HCT116 (cell line): ENCODE measurements around the gene BEND6. TPM values are rescaled to one million over a fixed set of nuclear protein-coding genes. Genes with fewer than 3 reads are reported as not detected.

Experiments used
- ATAC-seq: fragments of 200-7000 bp; cut with Tn5 transposase; 2 replicates; pipeline ENCODE4 v1.9.1; 2020; ENCODE audit warnings: mild to moderate bottlenecking, moderate library complexity
- BruUV-seq: library from RNA; stranded (reverse); fragments of 400-500 nt; replicated peaks from 2 replicates; lab custom pipeline; 2021; lab: Mats Ljungman, UMichigan
- CTCF ChIA-PET: fragments of 300-600 bp; sonication (Branson Sonifier 250); formaldehyde crosslinking; loops from one replicate; lab custom pipeline; 2021; ENCODE audit warnings: antibody characterized with exemption; lab: Charles Lee
- POLR2A ChIA-PET: fragments of 300-600, 350-600 bp; sonication (Branson Sonifier 250); formaldehyde crosslinking; loops from one replicate; lab custom pipeline; 2021; ENCODE audit warnings: antibody characterized with exemption; lab: Charles Lee
- RAD21 ChIA-PET, 2 experiments: fragments of 300-600 bp; sonication (Branson Sonifier 250); formaldehyde crosslinking; loops; one replicate each; lab custom pipeline; 2023; ENCODE audit warnings: low total read pairs in 2 of 2; ENCODE audit not compliant: uncharacterized antibody in 2 of 2, unreplicated experiment in 2 of 2, low non-redundant PET in 1 of 2; lab: Charles Lee
- DNase-seq: peaks from one replicate; pipeline ENCODE4 v3.0.0-alpha.2; 2010; ENCODE audit warnings: low read depth, low spot score
- H2AFZ ChIP-seq: fragments of 200-600 bp; shearing (Covaris generic), sonication (generic); 2 replicates; pipeline ENCODE4 v1.6.1; 2017; ENCODE audit warnings: low read depth, mixed run types, mixed read lengths, antibody characterized with exemption, low read length; ENCODE audit not compliant: poor library complexity, severe bottlenecking
- H3K27ac ChIP-seq: 2 replicates; pipeline ENCODE4 v1.5.1; 2012; ENCODE audit warnings: low read depth, low read length
- H3K27me3 ChIP-seq: fragments of 200-600 bp; sonication (generic); 2 replicates; pipeline ENCODE4 v1.6.1; 2016; ENCODE audit warnings: mixed run types, low read length, mixed read lengths; ENCODE audit not compliant: insufficient read depth
- H3K36me3 ChIP-seq, 2 experiments: fragments of 200-500 bp in 1 of 2; fragments of 200-600 bp in 1 of 2; sonication (Bioruptor generic) in 1 of 2; sonication (generic) in 1 of 2; 2 replicates each; pipeline versions ENCODE4 v1.5.1 to v1.6.1; 2014 to 2016; ENCODE audit warnings: low read length in 2 of 2, inconsistent platforms in 1 of 2, mixed read lengths in 1 of 2, mixed run types in 1 of 2; ENCODE audit not compliant: insufficient read depth in 2 of 2, control insufficient read depth in 1 of 2
- H3K4me1 ChIP-seq, 2 experiments: fragments of 200-600 bp in 1 of 2; sonication (generic) in 1 of 2; 2 replicates each; pipeline versions ENCODE4 v1.5.1 to v1.6.1; 2012 to 2017; ENCODE audit warnings: low read length in 2 of 2, inconsistent platforms in 1 of 2, mild to moderate bottlenecking in 1 of 2, mixed read lengths in 1 of 2, mixed run types in 1 of 2, moderate library complexity in 1 of 2; ENCODE audit not compliant: insufficient read depth in 2 of 2, control insufficient read depth in 1 of 2
- H3K4me2 ChIP-seq: fragments of 200-600 bp; sonication (generic); 2 replicates; pipeline ENCODE4 v1.6.1; 2017; ENCODE audit warnings: mixed run types, low read length, mixed read lengths
- H3K4me3 ChIP-seq, 2 experiments: fragments of 200-600 bp in 1 of 2; sonication (generic) in 1 of 2; replicated peaks in 1 of 2; 2 replicates each; pipeline ENCODE4 v1.5.1; 2011 to 2016; ENCODE audit warnings: low read length in 2 of 2, control low read depth in 1 of 2, low read depth in 1 of 2, mild to moderate bottlenecking in 1 of 2, mixed read lengths in 1 of 2, mixed run types in 1 of 2
- H3K79me2 ChIP-seq: fragments of 200-600 bp; sonication (generic); 2 replicates; pipeline ENCODE4 v1.6.1; 2017; ENCODE audit warnings: mild to moderate bottlenecking, mixed run types, low read length, moderate library complexity, mixed read lengths; ENCODE audit not compliant: insufficient read depth
- H3K9ac ChIP-seq: fragments of 200-600 bp; sonication (generic); 2 replicates; pipeline ENCODE4 v1.6.1; 2016; ENCODE audit warnings: low read length, mixed read lengths
- H3K9me2 ChIP-seq: fragments of 200-600 bp; sonication (generic), shearing (Covaris generic); 2 replicates; pipeline ENCODE4 v1.6.1; 2017; ENCODE audit warnings: mixed run types, mild to moderate bottlenecking, moderate library complexity; ENCODE audit not compliant: insufficient read depth
- H3K9me3 ChIP-seq, 2 experiments: fragments of 200-500 bp in 1 of 2; fragments of 200-600 bp in 1 of 2; sonication (Bioruptor generic) in 1 of 2; sonication (generic) in 1 of 2; 2 replicates each; pipeline ENCODE4 v1.6.1; 2014 to 2017; ENCODE audit warnings: low read length in 2 of 2, mixed read lengths in 2 of 2, inconsistent platforms in 1 of 2, low read depth in 1 of 2, mild to moderate bottlenecking in 1 of 2, mixed run types in 1 of 2, moderate library complexity in 1 of 2; ENCODE audit not compliant: control insufficient read depth in 1 of 2, insufficient read depth in 1 of 2
- H4K20me1 ChIP-seq: fragments of 200-600 bp; sonication (generic), shearing (Covaris generic); 2 replicates; pipeline ENCODE4 v1.6.1; 2017; ENCODE audit warnings: mixed run types, mild to moderate bottlenecking, moderate library complexity; ENCODE audit not compliant: insufficient read depth
- ATF3 ChIP-seq: IDR thresholded peaks from 2 replicates; pipeline ENCODE4 v1.6.1; 2012
- CBX3 ChIP-seq: IDR thresholded peaks from 2 replicates; pipeline ENCODE4 v1.6.1; 2012; ENCODE audit warnings: low read depth
- ELF1 ChIP-seq: IDR thresholded peaks from 2 replicates; pipeline ENCODE4 v1.6.1; 2012; ENCODE audit warnings: low read depth, borderline replicate concordance
- EZH2 ChIP-seq: fragments of 200-600 bp; sonication (generic); IDR thresholded peaks from 2 replicates; pipeline ENCODE4 v1.6.1; 2017; ENCODE audit warnings: antibody characterized with exemption, mixed run types
- FOSL1 ChIP-seq: IDR thresholded peaks from 2 replicates; pipeline ENCODE4 v1.6.1; 2012; ENCODE audit warnings: low read depth
- POLR2AphosphoS5 ChIP-seq: IDR thresholded peaks from 2 replicates; pipeline ENCODE4 v1.6.1; 2011; ENCODE audit warnings: mild to moderate bottlenecking, low read depth, low read length, moderate library complexity
- SRF ChIP-seq: IDR thresholded peaks from 2 replicates; pipeline ENCODE4 v1.6.1; 2012; ENCODE audit warnings: low read depth
- TCF7L2 ChIP-seq: IDR thresholded peaks from 2 replicates; pipeline ENCODE4 v1.7.0; 2011; ENCODE audit warnings: borderline replicate concordance, inconsistent platforms; ENCODE audit not compliant: insufficient read depth, insufficient read length; ENCODE audit errors: extremely low read depth
- YY1 ChIP-seq: IDR thresholded peaks from 2 replicates; pipeline ENCODE4 v1.6.1; 2011; ENCODE audit warnings: low read length, low read depth, moderate library complexity, mild to moderate bottlenecking; ENCODE audit not compliant: insufficient replicate concordance; ENCODE audit errors: extremely low read depth
- ZFX ChIP-seq: fragments of 450-650 bp; IDR thresholded peaks from 2 replicates; pipeline ENCODE4 v1.6.1; 2017
- ZNF274 ChIP-seq: fragments of 200-500 bp; sonication (Bioruptor generic); IDR thresholded peaks from 2 replicates; pipeline ENCODE4 v1.6.1; 2014; ENCODE audit warnings: mild to moderate bottlenecking, low read depth, low read length, inconsistent platforms
- intact Hi-C: fragments of 100-400 bp; cut with micrococcal nuclease; formaldehyde crosslinking; loops from 2 replicates; pipeline ENCODE4 v1.10.0; 2022
- total RNA-seq: library from RNA; stranded (reverse); gene quantifications from one replicate; pipeline ENCODE4 v1.2.1, GENCODE V29; 2021; ENCODE audit not compliant: unreplicated experiment
- TF ChIP-seq, protein P1 (sequence below): IDR thresholded peaks from 2 replicates; pipeline ENCODE4 v1.6.1; 2012
- TF ChIP-seq, protein P2 (sequence below): IDR thresholded peaks from 2 replicates; pipeline ENCODE4 v1.6.1; 2012; ENCODE audit warnings: low read depth

Gene BEND6
- total RNA-seq, 1 experiment from 2014 or later = 4.0 TPM

DNA sequence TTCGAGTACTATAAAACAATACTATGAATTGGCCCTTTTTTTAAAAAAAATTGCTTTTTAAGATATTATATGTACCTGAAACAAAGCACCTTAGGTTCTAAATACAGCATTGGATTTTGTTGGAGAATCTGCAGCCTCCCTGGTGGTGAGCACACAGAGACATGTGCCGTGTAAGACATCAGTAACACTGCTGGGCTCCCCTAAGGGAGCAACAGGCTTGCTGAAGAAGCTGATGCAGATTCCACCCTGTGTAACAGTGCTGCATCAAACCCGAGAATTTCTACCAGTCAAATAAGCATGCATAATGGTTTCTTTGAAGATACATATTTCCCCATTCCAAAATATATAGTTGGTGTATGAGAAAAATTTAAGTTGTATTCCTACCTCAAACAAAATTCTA is 108.9 kb downstream of the BEND6 start:
- H3K9ac ChIP-seq = no peak overlapping the region
- RAD21 ChIA-PET = no interaction called here
- BruUV-seq = no TSS peak
- H3K36me3 ChIP-seq = peaks cover 5 to 8% of the 10 kb centered on the region in 2 experiments; a peak in 1 of 4 replicates
- H4K20me1 ChIP-seq = no peaks in the 10 kb centered on the region
- no peaks in the 10 kb centered on the region for H3K9me3 ChIP-seq
- no peaks in the 10 kb centered on the region; the same call in 1 of the 2 replicates for H3K79me2 ChIP-seq
- no peak for TF ChIP-seq TCF7L2
- TF ChIP-seq FOSL1 = no peak
- no peaks in the 10 kb centered on the region for H3K27me3 ChIP-seq
- no peak overlapping the region for H3K27ac ChIP-seq
- CTCF ChIA-PET = no interaction called here
- POLR2A ChIA-PET = no interaction called here
- ATAC-seq = no peak
- no peak overlapping the region for H3K4me3 ChIP-seq
- H3K4me2 ChIP-seq = no peak overlapping the region
- H3K9me2 ChIP-seq = no peaks in the 10 kb centered on the region
- H3K4me1 ChIP-seq = no peaks in the 10 kb centered on the region
- no peak overlapping the region for H2AFZ ChIP-seq
- no peak for DNase-seq
- intact Hi-C loops = no loop called here

DNA sequence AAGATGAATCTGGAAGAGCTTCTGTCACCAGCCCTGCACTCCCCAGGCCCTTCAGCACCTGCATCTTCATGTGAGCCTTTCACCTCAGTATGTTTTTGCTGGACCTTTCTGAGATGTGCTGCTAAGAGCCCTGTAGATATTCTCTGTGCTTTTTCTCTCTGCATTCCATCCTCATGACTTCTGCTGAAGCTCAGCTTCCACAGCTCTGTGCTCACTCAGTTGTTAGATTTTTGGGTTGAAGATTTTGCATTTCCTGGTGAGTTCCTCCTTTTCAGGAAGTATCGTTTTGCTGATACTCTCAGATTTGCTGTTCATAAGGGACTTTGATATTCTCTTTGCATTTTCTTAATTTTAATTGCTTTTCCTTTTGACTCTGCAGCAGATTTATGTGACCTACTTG is 109.9 kb downstream of the BEND6 start:
- H3K36me3 ChIP-seq = peaks cover 5 to 8% of the 10 kb centered on the region in 2 experiments; a peak in 1 of 4 replicates

More for the DNA sequence above, 109.9 kb downstream of the BEND6 start:
- no peaks in the 10 kb centered on the region for H4K20me1 ChIP-seq
- DNase-seq (no peak), ATAC-seq (no peak)
- H3K4me3 ChIP-seq = no peak overlapping the region
- no peaks in the 10 kb centered on the region for H3K4me1 ChIP-seq
- no peaks in the 10 kb centered on the region for H3K9me2 ChIP-seq
- no peak overlapping the region for H3K9ac ChIP-seq
- ChIA-PET CTCF (no interaction called here), RAD21 (no interaction called here), POLR2A (no interaction called here)
- H3K79me2 ChIP-seq = no peaks in the 10 kb centered on the region; the same call in 1 of the 2 replicates
- intact Hi-C loops = no loop called here
- BruUV-seq = no TSS peak
- no peaks in the 10 kb centered on the region for H3K27me3 ChIP-seq
- TF ChIP-seq ATF3 (no peak), ZNF274 (no peak), POLR2AphosphoS5 (no peak), YY1 (no peak), CBX3 (no peak), SRF (no peak), EZH2 (no peak), FOSL1 (no peak), ZFX (no peak), ELF1 (no peak)
- TF ChIP-seq, protein P1, sequence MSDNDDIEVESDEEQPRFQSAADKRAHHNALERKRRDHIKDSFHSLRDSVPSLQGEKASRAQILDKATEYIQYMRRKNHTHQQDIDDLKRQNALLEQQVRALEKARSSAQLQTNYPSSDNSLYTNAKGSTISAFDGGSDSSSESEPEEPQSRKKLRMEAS = no peak
- TF ChIP-seq, protein P2, sequence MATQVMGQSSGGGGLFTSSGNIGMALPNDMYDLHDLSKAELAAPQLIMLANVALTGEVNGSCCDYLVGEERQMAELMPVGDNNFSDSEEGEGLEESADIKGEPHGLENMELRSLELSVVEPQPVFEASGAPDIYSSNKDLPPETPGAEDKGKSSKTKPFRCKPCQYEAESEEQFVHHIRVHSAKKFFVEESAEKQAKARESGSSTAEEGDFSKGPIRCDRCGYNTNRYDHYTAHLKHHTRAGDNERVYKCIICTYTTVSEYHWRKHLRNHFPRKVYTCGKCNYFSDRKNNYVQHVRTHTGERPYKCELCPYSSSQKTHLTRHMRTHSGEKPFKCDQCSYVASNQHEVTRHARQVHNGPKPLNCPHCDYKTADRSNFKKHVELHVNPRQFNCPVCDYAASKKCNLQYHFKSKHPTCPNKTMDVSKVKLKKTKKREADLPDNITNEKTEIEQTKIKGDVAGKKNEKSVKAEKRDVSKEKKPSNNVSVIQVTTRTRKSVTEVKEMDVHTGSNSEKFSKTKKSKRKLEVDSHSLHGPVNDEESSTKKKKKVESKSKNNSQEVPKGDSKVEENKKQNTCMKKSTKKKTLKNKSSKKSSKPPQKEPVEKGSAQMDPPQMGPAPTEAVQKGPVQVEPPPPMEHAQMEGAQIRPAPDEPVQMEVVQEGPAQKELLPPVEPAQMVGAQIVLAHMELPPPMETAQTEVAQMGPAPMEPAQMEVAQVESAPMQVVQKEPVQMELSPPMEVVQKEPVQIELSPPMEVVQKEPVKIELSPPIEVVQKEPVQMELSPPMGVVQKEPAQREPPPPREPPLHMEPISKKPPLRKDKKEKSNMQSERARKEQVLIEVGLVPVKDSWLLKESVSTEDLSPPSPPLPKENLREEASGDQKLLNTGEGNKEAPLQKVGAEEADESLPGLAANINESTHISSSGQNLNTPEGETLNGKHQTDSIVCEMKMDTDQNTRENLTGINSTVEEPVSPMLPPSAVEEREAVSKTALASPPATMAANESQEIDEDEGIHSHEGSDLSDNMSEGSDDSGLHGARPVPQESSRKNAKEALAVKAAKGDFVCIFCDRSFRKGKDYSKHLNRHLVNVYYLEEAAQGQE = no peak
- no peak overlapping the region for H2AFZ ChIP-seq
- no peak overlapping the region for H3K27ac ChIP-seq
- H3K4me2 ChIP-seq = no peak overlapping the region
- no peaks in the 10 kb centered on the region for H3K9me3 ChIP-seq
